ENCODE measurements around the gene KCNJ13. TPM values are rescaled to one million over a fixed set of nuclear protein-coding genes. Genes with fewer than 3 reads are reported as not detected.

Gene KCNJ13
- total RNA-seq, 1 experiment from 2014 or later: not detected

DNA sequence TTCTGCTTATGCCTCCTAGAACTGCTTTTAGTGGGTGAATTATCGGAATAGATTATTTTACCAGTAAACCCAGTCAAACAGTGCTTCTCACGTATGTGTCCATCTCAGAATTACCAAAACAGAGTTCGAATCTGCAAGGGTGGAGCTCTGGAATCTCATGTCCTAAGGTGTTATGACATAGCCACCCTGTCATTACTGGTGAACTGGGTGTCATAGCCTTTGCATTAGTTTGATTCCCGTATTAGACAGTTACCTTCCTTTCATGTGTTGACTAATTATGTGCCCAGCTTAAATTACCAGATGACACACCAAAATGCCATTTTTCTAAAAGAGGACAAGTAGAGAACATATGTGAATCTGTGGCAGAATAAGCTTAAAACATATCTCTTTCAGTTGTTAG is 15.2 kb upstream of the KCNJ13 start:
- no peak for TF ChIP-seq EZH2 (IDR thresholded peaks at IDR 0.05; ENCODE audit: borderline replicate concordance, low read depth, low read length, poor library complexity, severe bottlenecking)
- TF ChIP-seq, protein P1, sequence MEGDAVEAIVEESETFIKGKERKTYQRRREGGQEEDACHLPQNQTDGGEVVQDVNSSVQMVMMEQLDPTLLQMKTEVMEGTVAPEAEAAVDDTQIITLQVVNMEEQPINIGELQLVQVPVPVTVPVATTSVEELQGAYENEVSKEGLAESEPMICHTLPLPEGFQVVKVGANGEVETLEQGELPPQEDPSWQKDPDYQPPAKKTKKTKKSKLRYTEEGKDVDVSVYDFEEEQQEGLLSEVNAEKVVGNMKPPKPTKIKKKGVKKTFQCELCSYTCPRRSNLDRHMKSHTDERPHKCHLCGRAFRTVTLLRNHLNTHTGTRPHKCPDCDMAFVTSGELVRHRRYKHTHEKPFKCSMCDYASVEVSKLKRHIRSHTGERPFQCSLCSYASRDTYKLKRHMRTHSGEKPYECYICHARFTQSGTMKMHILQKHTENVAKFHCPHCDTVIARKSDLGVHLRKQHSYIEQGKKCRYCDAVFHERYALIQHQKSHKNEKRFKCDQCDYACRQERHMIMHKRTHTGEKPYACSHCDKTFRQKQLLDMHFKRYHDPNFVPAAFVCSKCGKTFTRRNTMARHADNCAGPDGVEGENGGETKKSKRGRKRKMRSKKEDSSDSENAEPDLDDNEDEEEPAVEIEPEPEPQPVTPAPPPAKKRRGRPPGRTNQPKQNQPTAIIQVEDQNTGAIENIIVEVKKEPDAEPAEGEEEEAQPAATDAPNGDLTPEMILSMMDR (conservative IDR thresholded peaks at IDR 0.05; ENCODE audit: low read depth, low read length): no peak
- H3K27me3 ChIP-seq (replicated peaks; ENCODE audit: insufficient read depth, low read depth, low read length, poor library complexity): no peaks in the 10 kb centered on the region
- no peak overlapping the region for H3K27ac ChIP-seq (ENCODE audit: low read depth, low read length, poor library complexity, severe bottlenecking)
- POLR2A ChIA-PET (ENCODE audit: low non-redundant PET): no interaction called here
- no peak for DNase-seq (ENCODE audit: low spot score)
- no peaks in the 10 kb centered on the region for H3K4me1 ChIP-seq (ENCODE audit: insufficient read depth, low read length, poor library complexity, severe bottlenecking)
- H3K9me3 ChIP-seq (ENCODE audit: low read depth, low read length, poor library complexity, severe bottlenecking): no peaks in the 10 kb centered on the region
- BruUV-seq (replicated peaks): no TSS peak
- intact Hi-C loops (cut with micrococcal nuclease; ENCODE audit: unreplicated experiment): no loop called here
- H3K36me3 ChIP-seq (ENCODE audit: insufficient read depth, low read length, poor library complexity, severe bottlenecking): peaks cover 72% of the 10 kb centered on the region
- CTCF ChIA-PET: no interaction called here
- no peak overlapping the region for H3K4me3 ChIP-seq (ENCODE audit: low read depth, low read length, poor library complexity, severe bottlenecking)

DNA sequence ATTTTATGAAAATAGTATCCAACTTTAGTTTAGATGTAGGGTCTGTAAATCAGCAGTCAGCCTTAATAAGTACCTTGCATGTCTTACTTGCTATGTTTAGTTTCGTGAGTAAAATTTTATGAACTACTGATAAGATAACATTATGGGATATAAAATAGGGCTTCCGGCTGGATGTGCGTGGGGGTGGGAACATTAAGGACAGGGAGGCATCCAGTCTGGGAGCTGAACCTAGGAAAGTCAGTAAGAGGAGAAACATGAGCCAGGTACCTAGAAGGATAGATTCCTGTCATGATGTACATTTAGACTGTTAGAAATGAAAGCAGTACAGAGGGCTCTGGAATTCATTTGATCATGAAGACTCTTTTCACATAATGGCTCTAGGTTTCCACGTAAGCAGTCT is 12.7 kb upstream of the KCNJ13 start:
- Histone ChIP-seq H3K9me3 (ENCODE audit: low read depth, low read length, poor library complexity, severe bottlenecking) (no peaks in the 10 kb centered on the region), H3K4me3 (ENCODE audit: low read depth, low read length, poor library complexity, severe bottlenecking) (no peak overlapping the region), H3K4me1 (ENCODE audit: insufficient read depth, low read length, poor library complexity, severe bottlenecking) (no peaks in the 10 kb centered on the region), H3K36me3 (ENCODE audit: insufficient read depth, low read length, poor library complexity, severe bottlenecking) (peaks cover 49% of the 10 kb centered on the region), H3K27ac (ENCODE audit: low read depth, low read length, poor library complexity, severe bottlenecking) (no peak overlapping the region), H3K27me3 (replicated peaks; ENCODE audit: insufficient read depth, low read depth, low read length, poor library complexity) (no peaks in the 10 kb centered on the region)
- no TSS peak for BruUV-seq (replicated peaks)
- CTCF ChIA-PET: no interaction called here
- POLR2A ChIA-PET (ENCODE audit: low non-redundant PET): no interaction called here
- intact Hi-C loops (cut with micrococcal nuclease; ENCODE audit: unreplicated experiment): no loop called here
- TF ChIP-seq, protein P1 (conservative IDR thresholded peaks at IDR 0.05; ENCODE audit: low read depth, low read length): no peak
- TF ChIP-seq EZH2 (IDR thresholded peaks at IDR 0.05; ENCODE audit: borderline replicate concordance, low read depth, low read length, poor library complexity, severe bottlenecking): no peak
- no peak for DNase-seq (ENCODE audit: low spot score)

DNA sequence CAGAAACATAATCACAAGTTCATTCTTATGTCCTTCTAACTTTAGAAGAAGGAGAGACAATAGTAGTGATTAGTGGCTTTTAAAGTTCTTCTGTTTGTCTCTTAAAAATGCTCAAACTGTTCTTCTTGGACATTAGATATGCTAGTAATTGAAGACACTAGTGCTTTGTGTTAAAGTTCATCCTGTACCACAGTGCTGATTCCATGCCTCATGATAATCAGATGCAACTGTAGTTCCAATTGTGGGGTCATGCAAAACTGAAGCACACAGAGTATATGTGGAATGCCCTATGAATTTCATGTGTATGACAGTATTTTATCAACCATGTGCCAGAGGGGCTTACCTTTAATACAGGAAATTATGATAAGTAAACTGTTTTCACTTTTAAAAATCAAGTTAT is 11.4 kb upstream of the KCNJ13 start:
- ChIA-PET POLR2A (ENCODE audit: low non-redundant PET) (no interaction called here), CTCF (no interaction called here)
- TF ChIP-seq, protein P1 (conservative IDR thresholded peaks at IDR 0.05; ENCODE audit: low read depth, low read length): no peak
- no peak for TF ChIP-seq EZH2 (IDR thresholded peaks at IDR 0.05; ENCODE audit: borderline replicate concordance, low read depth, low read length, poor library complexity, severe bottlenecking)
- H3K4me3 ChIP-seq (ENCODE audit: low read depth, low read length, poor library complexity, severe bottlenecking): no peak overlapping the region
- H3K27ac ChIP-seq (ENCODE audit: low read depth, low read length, poor library complexity, severe bottlenecking): no peak overlapping the region
- intact Hi-C loops (cut with micrococcal nuclease; ENCODE audit: unreplicated experiment): no loop called here
- no peaks in the 10 kb centered on the region for H3K4me1 ChIP-seq (ENCODE audit: insufficient read depth, low read length, poor library complexity, severe bottlenecking)
- no peaks in the 10 kb centered on the region for H3K9me3 ChIP-seq (ENCODE audit: low read depth, low read length, poor library complexity, severe bottlenecking)
- H3K36me3 ChIP-seq (ENCODE audit: insufficient read depth, low read length, poor library complexity, severe bottlenecking): peaks cover 42% of the 10 kb centered on the region
- BruUV-seq (replicated peaks): no TSS peak
- DNase-seq (ENCODE audit: low spot score): no peak
- no peaks in the 10 kb centered on the region for H3K27me3 ChIP-seq (replicated peaks; ENCODE audit: insufficient read depth, low read depth, low read length, poor library complexity)
